GM13977 (cell line): Measurements from ENCODE around the gene KCNQ1.

ENCODE experiments used
- DNase-seq: peaks from one replicate; pipeline ENCODE4 v3.0.0; 2012; ENCODE audit warnings: low spot score
- in situ Hi-C: fragments of 300-500 bp; cut with MboI; formaldehyde crosslinking; loops from one replicate; pipeline ENCODE4 v1.12.0; 2022; ENCODE audit warnings: low sequenced_read_pairs, low pct_unique_long_range_greater_than_20kb, mixed read lengths, inconsistent platforms; ENCODE audit not compliant: unreplicated experiment
- TF ChIP-seq, protein P1 (sequence below): IDR thresholded peaks from 2 replicates; pipeline ENCODE4 v1.5.1; 2012; ENCODE audit warnings: mild to moderate bottlenecking, control low read depth; ENCODE audit not compliant: insufficient read depth; ENCODE audit errors: extremely low read depth, missing control alignments

KCNQ1 gene

DNA sequence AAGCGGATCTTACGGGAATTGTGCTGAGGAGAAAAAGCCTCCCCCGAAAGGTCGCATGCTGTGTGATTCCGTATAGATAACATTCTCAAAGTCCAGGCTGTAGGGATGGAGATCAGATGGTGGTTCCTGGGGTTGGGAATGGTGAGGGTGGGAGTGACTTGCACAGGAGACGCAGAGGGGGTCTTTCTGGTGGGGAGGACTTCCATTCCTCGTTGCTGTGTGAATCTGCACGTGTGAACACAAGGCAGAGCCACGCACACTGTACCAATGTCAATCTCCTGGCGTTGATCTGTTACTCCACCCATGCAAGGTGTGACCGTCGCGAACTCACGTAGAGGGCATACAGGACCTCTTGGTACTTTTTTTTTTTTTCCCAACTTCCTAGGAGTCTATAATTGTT lies 313.9 kb downstream of the KCNQ1 start:
- TF ChIP-seq, protein P1, sequence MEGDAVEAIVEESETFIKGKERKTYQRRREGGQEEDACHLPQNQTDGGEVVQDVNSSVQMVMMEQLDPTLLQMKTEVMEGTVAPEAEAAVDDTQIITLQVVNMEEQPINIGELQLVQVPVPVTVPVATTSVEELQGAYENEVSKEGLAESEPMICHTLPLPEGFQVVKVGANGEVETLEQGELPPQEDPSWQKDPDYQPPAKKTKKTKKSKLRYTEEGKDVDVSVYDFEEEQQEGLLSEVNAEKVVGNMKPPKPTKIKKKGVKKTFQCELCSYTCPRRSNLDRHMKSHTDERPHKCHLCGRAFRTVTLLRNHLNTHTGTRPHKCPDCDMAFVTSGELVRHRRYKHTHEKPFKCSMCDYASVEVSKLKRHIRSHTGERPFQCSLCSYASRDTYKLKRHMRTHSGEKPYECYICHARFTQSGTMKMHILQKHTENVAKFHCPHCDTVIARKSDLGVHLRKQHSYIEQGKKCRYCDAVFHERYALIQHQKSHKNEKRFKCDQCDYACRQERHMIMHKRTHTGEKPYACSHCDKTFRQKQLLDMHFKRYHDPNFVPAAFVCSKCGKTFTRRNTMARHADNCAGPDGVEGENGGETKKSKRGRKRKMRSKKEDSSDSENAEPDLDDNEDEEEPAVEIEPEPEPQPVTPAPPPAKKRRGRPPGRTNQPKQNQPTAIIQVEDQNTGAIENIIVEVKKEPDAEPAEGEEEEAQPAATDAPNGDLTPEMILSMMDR: no peak
- no peak for DNase-seq
- in situ Hi-C loops: no loop called here

DNA sequence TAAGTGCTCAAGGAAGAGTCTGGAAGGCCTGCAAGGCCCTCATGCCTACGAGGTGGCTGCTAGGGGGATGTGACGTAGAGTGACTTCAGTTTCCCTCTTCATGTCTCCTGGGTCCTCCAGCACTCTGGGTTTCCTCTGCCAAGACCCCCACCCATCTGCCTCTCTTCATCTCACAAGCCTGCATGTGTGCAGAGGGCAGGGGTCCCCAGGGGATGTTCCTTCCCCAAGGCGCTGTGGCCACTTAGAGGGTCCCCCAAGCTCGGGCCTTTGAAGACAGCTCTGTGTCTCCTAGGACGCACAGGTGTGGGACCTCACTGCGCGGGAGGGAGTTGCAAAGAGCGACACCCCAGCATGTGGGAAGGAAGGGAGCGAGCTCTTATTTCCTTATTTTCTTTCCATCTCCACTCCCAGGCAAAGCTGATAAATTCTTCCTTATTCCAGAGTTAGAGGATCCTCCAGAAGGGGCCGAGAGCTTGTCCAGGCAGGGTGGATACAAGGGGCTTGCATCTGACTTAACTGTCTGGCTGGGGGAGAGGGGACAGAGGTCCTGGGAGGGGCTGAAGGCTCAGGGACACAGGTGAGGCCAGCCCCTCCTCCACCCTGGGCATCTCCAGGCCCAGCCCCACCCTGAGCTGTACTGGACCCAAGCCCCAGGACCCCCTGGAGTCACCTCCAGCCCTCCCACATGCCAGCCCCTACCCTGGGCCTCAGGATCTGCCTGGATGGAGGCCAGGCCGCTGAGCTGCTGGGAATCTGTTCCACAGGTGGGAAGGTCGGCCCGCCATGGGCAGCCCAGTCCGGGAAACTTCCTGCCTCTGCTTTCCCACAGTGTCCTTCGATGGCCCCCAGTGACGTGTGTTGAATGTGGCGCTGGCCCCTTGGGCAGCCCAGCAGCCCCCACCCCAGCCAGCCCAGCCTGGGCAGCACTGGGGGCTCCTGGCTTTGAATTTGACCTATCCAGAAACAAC lies 314.7 kb downstream of the KCNQ1 start:
- TF ChIP-seq, protein P1: no peak
- DNase-seq: no peak
- in situ Hi-C loops: no loop called here

DNA sequence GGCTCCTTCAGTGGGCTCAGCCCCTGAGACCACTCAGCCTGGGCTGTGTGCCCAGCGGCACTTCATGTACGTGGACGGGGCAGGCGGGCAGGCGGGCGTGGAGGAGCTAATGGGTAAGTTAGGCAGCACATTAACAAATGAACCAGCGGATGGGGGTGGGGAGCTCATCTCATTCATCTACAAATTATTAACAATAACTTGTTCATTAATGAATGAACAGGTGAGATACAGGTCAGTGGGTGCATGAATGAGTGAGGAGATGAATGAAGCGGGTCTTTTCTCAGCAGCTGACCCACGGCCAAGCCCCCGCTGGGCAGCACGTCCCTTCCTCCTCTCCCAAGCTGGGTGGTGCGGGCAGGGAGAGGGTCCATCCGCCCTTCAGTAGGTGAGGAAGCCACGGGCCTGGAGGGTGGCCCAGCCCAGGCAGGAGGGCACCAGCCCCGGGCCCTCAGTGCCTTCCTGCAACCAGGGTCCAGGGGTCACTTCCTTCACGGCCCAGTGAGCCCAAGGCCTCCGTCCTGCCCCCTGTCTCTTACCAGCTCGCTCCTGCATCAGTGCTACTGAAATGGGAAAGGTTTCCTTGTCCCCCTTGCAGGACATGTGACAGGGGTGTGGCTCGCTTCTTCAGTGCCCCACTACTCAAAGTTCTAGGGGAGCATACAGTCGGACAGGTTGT lies 315.5 kb downstream of the KCNQ1 start:
- TF ChIP-seq, protein P1: no peak
- DNase-seq: no peak
- in situ Hi-C loops: no loop called here

DNA sequence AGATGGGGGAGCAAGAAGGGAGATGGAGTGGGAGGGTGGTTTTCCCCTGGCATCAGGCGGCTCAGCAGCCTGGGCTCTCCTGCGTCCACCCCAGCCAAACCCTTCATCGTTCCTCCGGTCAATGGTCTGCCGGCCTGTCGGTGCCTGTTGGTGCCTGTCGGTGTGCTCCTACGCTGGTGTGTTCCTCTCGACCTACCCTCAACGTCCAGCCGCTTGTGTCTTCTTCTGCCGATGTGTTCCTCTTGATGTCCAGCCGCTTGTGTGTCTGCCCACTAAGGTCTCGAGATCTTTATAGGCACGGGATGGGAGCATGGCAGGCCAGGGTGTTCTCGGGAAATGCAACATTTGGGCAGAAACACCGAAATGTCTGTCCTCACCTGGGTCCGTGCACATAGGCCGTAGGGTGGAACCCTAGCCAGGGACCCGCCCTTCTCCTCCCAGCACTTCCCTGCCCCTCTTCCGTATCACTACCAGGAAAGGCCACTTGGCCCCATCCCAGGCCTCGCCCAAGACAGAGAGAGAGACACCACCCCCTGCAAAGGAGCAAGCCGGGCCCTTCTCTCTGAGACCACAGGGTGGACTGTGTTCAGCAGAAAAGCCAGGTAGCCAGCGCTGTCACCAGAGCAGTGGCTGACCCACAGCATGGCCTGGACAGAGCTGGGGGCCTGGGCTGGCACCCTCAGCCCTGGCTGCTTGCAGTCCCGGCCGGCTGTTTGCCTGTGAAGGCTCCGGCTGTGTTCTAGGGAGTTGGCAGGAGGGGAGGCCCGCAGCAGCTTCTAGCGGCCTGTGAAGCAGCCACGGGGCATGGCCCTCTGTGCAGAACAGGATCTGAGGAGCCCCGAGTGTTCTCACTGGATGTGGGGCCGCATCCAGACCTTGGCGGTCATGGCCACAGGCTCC lies 316.6 kb downstream of the KCNQ1 start:
- no peak for DNase-seq
- TF ChIP-seq, protein P1: no peak
- in situ Hi-C loops: no loop called here

DNA sequence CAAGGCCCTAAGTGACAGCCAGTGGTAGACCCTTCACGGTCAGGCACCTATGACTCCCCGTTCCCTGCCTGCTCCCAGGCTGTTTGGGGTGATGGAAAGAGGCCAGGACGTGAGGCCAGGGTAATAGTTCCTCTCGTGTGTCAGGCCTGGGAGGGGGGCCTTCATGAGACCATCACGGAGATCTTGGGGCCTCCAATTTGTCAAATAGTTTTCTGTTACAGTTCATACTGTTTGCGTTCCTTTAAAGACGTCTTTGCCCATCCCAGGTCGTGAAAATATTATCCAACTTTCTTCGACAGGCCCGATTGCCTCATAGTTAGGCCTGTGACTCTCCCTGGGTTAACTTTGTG lies 317.2 kb downstream of the KCNQ1 start:
- TF ChIP-seq, protein P1: no peak
- no peak for DNase-seq
- in situ Hi-C loops: no loop called here

DNA sequence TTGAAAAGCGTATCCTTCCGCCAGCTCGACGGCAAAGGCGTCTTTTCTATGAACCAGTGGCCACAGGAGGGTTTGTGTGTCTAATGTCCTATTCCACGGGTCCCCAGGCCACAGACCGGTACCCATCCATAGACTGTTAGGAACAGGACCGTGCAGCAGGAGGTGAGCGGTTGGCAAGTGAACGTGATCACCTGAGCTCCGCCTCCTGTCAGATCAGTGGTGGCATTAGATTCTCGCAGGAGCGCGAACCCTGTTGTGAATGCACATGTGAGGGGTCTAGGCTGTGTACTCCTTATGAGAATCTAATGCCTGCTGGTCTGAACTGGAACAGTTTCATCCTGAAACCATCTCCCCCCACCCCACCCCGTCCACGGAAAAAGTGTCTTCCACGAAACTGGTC lies 317.6 kb downstream of the KCNQ1 start:
- DNase-seq: no peak
- TF ChIP-seq, protein P1: no peak
- in situ Hi-C loops: no loop called here
